Measurements from ENCODE around the gene CDON. TPM values are rescaled to one million over a fixed set of nuclear protein-coding genes. Genes with fewer than 3 reads are reported as not detected.
"Not testable (repeated sequence)": the region's sequence is repeated elsewhere in the genome, so short reads cannot be mapped to it uniquely, and the experiment has no call there.

CDON gene
- total RNA-seq, 1 experiment from 2014 or later = 17.2 TPM

DNA sequence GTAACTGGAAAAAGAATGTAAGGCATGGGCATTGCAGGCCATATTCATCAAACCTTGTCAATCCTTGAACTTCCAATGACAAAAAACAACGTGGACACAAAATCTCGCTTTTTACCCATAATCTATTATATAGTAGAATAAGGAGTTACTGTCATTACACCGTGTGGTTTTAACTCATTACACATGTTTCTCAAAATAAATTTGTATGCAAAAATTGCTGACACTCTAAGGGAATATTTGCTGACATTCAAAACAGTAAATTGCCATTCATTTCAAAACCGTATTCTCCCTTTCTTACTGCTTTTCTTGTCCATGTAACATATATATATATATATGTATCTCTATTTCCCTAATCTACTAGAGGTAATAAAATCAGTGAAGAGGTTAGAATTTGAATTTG, 33.4 kb downstream of the CDON start:
- Mint-ChIP-seq H3K36me3 (ENCODE audit: insufficient read depth in 1 of 3, low read depth in 3 of 3) (peaks cover 0 to 4% (median 0%) of the 10 kb centered on the region in 3 experiments; a peak in 2 of 7 replicates), H3K4me1 (peaks cover 10 to 13% of the 10 kb centered on the region in 2 experiments), H3K9me3 (no peaks in the 10 kb centered on the region; a peak in 1 of 5 replicates), H3K4me3 (no peak overlapping the region), H3K27ac (no peak overlapping the region), H3K27me3 (ENCODE audit: low read depth) (no peaks in the 10 kb centered on the region)
- TF ChIP-seq, protein P1, sequence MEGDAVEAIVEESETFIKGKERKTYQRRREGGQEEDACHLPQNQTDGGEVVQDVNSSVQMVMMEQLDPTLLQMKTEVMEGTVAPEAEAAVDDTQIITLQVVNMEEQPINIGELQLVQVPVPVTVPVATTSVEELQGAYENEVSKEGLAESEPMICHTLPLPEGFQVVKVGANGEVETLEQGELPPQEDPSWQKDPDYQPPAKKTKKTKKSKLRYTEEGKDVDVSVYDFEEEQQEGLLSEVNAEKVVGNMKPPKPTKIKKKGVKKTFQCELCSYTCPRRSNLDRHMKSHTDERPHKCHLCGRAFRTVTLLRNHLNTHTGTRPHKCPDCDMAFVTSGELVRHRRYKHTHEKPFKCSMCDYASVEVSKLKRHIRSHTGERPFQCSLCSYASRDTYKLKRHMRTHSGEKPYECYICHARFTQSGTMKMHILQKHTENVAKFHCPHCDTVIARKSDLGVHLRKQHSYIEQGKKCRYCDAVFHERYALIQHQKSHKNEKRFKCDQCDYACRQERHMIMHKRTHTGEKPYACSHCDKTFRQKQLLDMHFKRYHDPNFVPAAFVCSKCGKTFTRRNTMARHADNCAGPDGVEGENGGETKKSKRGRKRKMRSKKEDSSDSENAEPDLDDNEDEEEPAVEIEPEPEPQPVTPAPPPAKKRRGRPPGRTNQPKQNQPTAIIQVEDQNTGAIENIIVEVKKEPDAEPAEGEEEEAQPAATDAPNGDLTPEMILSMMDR (conservative IDR thresholded peaks at IDR 0.05) = no peak
- Histone ChIP-seq H3K27me3 (ENCODE audit: insufficient read depth, low read length) (no peaks in the 10 kb centered on the region), H4K20me1 (ENCODE audit: control insufficient read depth, insufficient read depth, insufficient read length) (no peaks in the 10 kb centered on the region), H3K4me2 (ENCODE audit: insufficient read depth, insufficient read length, low read length) (no peak overlapping the region), H3K27ac (ENCODE audit: insufficient read length, low read depth, low read length) (no peak overlapping the region), H4K91ac (ENCODE audit: insufficient read length, low read depth, low read length) (no peak overlapping the region), H3K4ac (ENCODE audit: low read depth, low read length) (no peak overlapping the region), H2BK5ac (ENCODE audit: insufficient read length, low read length) (no peak overlapping the region), H2BK20ac (ENCODE audit: low read depth, low read length, poor library complexity, severe bottlenecking) (no peak overlapping the region), H3K18ac (ENCODE audit: insufficient read length, low read depth, low read length) (no peak overlapping the region), H3K9me3 (ENCODE audit: control insufficient read depth, low read depth, low read length) (no peaks in the 10 kb centered on the region), H3K23ac (ENCODE audit: insufficient read length, low read depth, low read length) (no peak overlapping the region), H3K56ac (ENCODE audit: insufficient read length, low read depth, low read length) (no peak overlapping the region), H3K9ac (ENCODE audit: extremely low read depth, insufficient read length, low read length) (no peak overlapping the region), H2AK5ac (ENCODE audit: insufficient read length, low read length) (no peak overlapping the region), H2BK15ac (ENCODE audit: low read depth, low read length) (no peak overlapping the region), H2BK12ac (ENCODE audit: insufficient read length, low read depth, low read length) (no peak overlapping the region), H3K79me2 (ENCODE audit: insufficient read depth, low read length) (no peaks in the 10 kb centered on the region), H4K5ac (ENCODE audit: insufficient read length, low read depth, low read length) (no peak overlapping the region), H2BK120ac (ENCODE audit: low read depth, low read length, poor library complexity, severe bottlenecking) (no peak overlapping the region), H3T11ph (ENCODE audit: low read length) (no peak overlapping the region), H4K8ac (replicated peaks; ENCODE audit: insufficient read length, low read depth, low read length) (no peak overlapping the region), H3K79me1 (ENCODE audit: insufficient read depth, low read depth, low read length, poor library complexity, severe bottlenecking) (peaks cover 3% of the 10 kb centered on the region), H2AFZ (ENCODE audit: low read length) (no peak overlapping the region), H3K23me2 (ENCODE audit: insufficient read length, low read depth, low read length, poor library complexity, severe bottlenecking) (no peaks in the 10 kb centered on the region), H3K4me1 (ENCODE audit: insufficient read depth, low read length) (no peaks in the 10 kb centered on the region; the same call in 1 of the 2 replicates), H3K14ac (ENCODE audit: insufficient read depth, low read length) (no peak overlapping the region)
- DNase-seq = no peak
- WGBS (ENCODE audit: extremely low coverage, insufficient read length, low lambda C conversion rate) = no CpG with 5 or more reads among the region's 4 CpGs

DNA sequence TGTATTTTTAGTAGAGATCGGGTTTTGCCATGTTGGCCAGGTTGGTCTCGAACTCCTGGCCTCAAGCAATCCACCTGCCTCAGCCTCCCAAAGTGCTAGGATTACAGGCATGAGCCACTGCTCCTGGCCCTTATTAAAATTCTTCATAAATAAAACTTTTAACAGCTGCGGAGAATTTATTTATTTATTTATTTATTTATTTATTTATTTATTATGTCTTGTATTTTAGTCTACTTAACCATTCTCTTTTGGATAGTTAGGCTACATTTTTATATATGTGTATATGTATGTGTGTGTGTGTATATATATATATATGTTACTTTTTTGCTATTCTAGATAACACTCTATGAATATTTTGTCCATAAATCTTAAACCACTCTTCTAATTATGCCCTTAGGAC, 34.1 kb downstream of the CDON start:
- H3K4me2 ChIP-seq (ENCODE audit: insufficient read depth, insufficient read length, low read length); H4K8ac ChIP-seq (replicated peaks; ENCODE audit: insufficient read length, low read depth, low read length); H3K23me2 ChIP-seq (ENCODE audit: insufficient read length, low read depth, low read length, poor library complexity, severe bottlenecking); H2BK12ac ChIP-seq (ENCODE audit: insufficient read length, low read depth, low read length); H3K56ac ChIP-seq (ENCODE audit: insufficient read length, low read depth, low read length); H2AK5ac ChIP-seq (ENCODE audit: insufficient read length, low read length); H4K20me1 ChIP-seq (ENCODE audit: control insufficient read depth, insufficient read depth, insufficient read length); H3K79me2 ChIP-seq (ENCODE audit: insufficient read depth, low read length); H2BK5ac ChIP-seq (ENCODE audit: insufficient read length, low read length); H3K9me3 Mint-ChIP-seq; H3K9ac ChIP-seq (ENCODE audit: extremely low read depth, insufficient read length, low read length); H2BK20ac ChIP-seq (ENCODE audit: low read depth, low read length, poor library complexity, severe bottlenecking); H3T11ph ChIP-seq (ENCODE audit: low read length); H3K4ac ChIP-seq (ENCODE audit: low read depth, low read length); H4K5ac ChIP-seq (ENCODE audit: insufficient read length, low read depth, low read length); H3K18ac ChIP-seq (ENCODE audit: insufficient read length, low read depth, low read length); H3K4me1 ChIP-seq (ENCODE audit: insufficient read depth, low read length); H3K9me3 ChIP-seq (ENCODE audit: control insufficient read depth, low read depth, low read length); H3K27me3 Mint-ChIP-seq (ENCODE audit: low read depth); H4K91ac ChIP-seq (ENCODE audit: insufficient read length, low read depth, low read length); H3K36me3 Mint-ChIP-seq (ENCODE audit: insufficient read depth in 1 of 3, low read depth in 3 of 3); H3K4me3 Mint-ChIP-seq; H2BK15ac ChIP-seq (ENCODE audit: low read depth, low read length); H3K4me1 Mint-ChIP-seq; H3K27ac Mint-ChIP-seq; H2AFZ ChIP-seq (ENCODE audit: low read length); H3K27me3 ChIP-seq (ENCODE audit: insufficient read depth, low read length); DNase-seq; H3K79me1 ChIP-seq (ENCODE audit: insufficient read depth, low read depth, low read length, poor library complexity, severe bottlenecking); H3K27ac ChIP-seq (ENCODE audit: insufficient read length, low read depth, low read length); H3K23ac ChIP-seq (ENCODE audit: insufficient read length, low read depth, low read length); H3K14ac ChIP-seq (ENCODE audit: insufficient read depth, low read length); H2BK120ac ChIP-seq (ENCODE audit: low read depth, low read length, poor library complexity, severe bottlenecking): not testable (repeated sequence)
- no CpG with 5 or more reads among the region's 3 CpGs for WGBS (ENCODE audit: extremely low coverage, insufficient read length, low lambda C conversion rate)

Measured in H9 (cell line).